Uterus (tissue), 4 donors: ENCODE data around the gene CDX2. TPM values are rescaled to one million over a fixed set of nuclear protein-coding genes. Genes with fewer than 3 reads are reported as not detected.

Experiments used
- DNase-seq, 2 donors: peaks; one replicate each; pipeline ENCODE4 v3.0.0-alpha.2; 2019 to 2020
- H3K27ac ChIP-seq, 2 donors: fragments of 200-600 bp; sonication (generic); 1 replicate in 1 of 2; 2 replicates in 1 of 2; pipeline ENCODE4 v1.5.1; 2016 to 2018
- H3K27me3 ChIP-seq, 2 donors: fragments of 200-600 bp; sonication (generic); one replicate each; pipeline ENCODE4 v1.5.1; 2018 to 2019; ENCODE audit warnings: control low read depth in 1 of 2
- H3K36me3 ChIP-seq, 2 donors: fragments of 200-600 bp; sonication (generic); one replicate each; pipeline ENCODE4 v1.5.1; 2019; ENCODE audit warnings: control low read depth in 1 of 2
- H3K4me1 ChIP-seq, 2 donors: fragments of 200-600 bp; sonication (generic); one replicate each; pipeline ENCODE4 v1.5.1; 2018 to 2019; ENCODE audit warnings: control low read depth in 1 of 2
- H3K4me3 ChIP-seq, 2 donors: fragments of 200-600 bp; sonication (generic); 1 replicate in 1 of 2; 2 replicates in 1 of 2; pipeline ENCODE4 v1.5.1; 2018 to 2019; ENCODE audit warnings: mild to moderate bottlenecking in 1 of 2
- H3K9me3 ChIP-seq, 2 donors: fragments of 200-600 bp; sonication (generic); one replicate each; pipeline ENCODE4 v1.5.1; 2019; ENCODE audit warnings: control low read depth in 1 of 2
- CTCF ChIP-seq, 4 experiments: fragments of 200-600 bp in 2 of 4; fragments of 450-650 bp in 2 of 4; sonication (generic) in 2 of 4; IDR thresholded peaks; one replicate each; pipeline ENCODE4 v1.5.1; 2016 to 2019; ENCODE audit warnings: antibody characterized with exemption in 4 of 4, mild to moderate bottlenecking in 2 of 4, moderate library complexity in 1 of 4
- POLR2A ChIP-seq, 2 donors: fragments of 450-650 bp; IDR thresholded peaks; one replicate each; pipeline ENCODE4 v1.6.1; 2016; ENCODE audit warnings: antibody characterized with exemption in 2 of 2, mild to moderate bottlenecking in 1 of 2, moderate library complexity in 1 of 2
- intact Hi-C: fragments of 100-400 bp; cut with DNase I; formaldehyde crosslinking; loops from one replicate; pipeline ENCODE4 v1.15.1; 2023; ENCODE audit warnings: low total_unique reads
- total RNA-seq, 4 donors: library from RNA; depleted of rRNA in 3 of 4; stranded (reverse); fragments of >200 nt in 3 of 4; gene quantifications; one replicate each; pipeline versions ENCODE4 v1.1.0 to v1.2.4, GENCODE V29; 2014 to 2023
- donor health status: DM: yes; HTN: yes; CAD: no.

The CDX2 gene
- total RNA-seq, 4 donors from 2014 or later = 0.29 TPM; not detected in 3

- Histone ChIP-seq H3K36me3 (no peaks in the 10 kb centered on the region), H3K4me3 (no peak overlapping the region), H3K27me3 (peaks cover 21 to 67% of the 10 kb centered on the region in 2 donors), H3K27ac (no peak overlapping the region), H3K9me3 (no peaks in the 10 kb centered on the region), H3K4me1 (peaks cover 0 to 13% of the 10 kb centered on the region in 2 donors)
- no peak for DNase-seq
- intact Hi-C loops = no loop called here
- TF ChIP-seq CTCF (IDR thresholded peaks at IDR 0.05) (no peak), POLR2A (IDR thresholded peaks at IDR 0.05) (no peak)
These were observed 12.4 kb downstream of the CDX2 start for GRCh38 chr13:27956576-27957300.

- DNase-seq = no peak
- H3K36me3 ChIP-seq = no peaks in the 10 kb centered on the region
- peaks cover 0 to 7% of the 10 kb centered on the region in 2 donors for H3K4me1 ChIP-seq
- H3K27ac ChIP-seq = no peak overlapping the region
- no peak overlapping the region for H3K4me3 ChIP-seq
- TF ChIP-seq POLR2A (IDR thresholded peaks at IDR 0.05) = no peak
- TF ChIP-seq CTCF (IDR thresholded peaks at IDR 0.05) = no peak
- intact Hi-C loops = no loop called here
- H3K27me3 ChIP-seq = peaks cover 18 to 65% of the 10 kb centered on the region in 2 donors
- no peaks in the 10 kb centered on the region for H3K9me3 ChIP-seq
These were observed 14.0 kb downstream of the CDX2 start for GRCh38 chr13:27955014-27955591.

GRCh38 chr13:27954406-27954851 is 14.7 kb downstream of the CDX2 start:
- Histone ChIP-seq H3K36me3 (no peaks in the 10 kb centered on the region), H3K27me3 (peaks cover 11 to 59% of the 10 kb centered on the region in 2 donors), H3K9me3 (no peaks in the 10 kb centered on the region), H3K27ac (no peak overlapping the region), H3K4me3 (peak overlapping the region; percentile 6 to 39), H3K4me1 (peaks cover 0 to 7% of the 10 kb centered on the region in 2 donors)
- intact Hi-C loops = no loop called here
- TF ChIP-seq CTCF (IDR thresholded peaks at IDR 0.05) (no peak), POLR2A (IDR thresholded peaks at IDR 0.05) (no peak)
- DNase-seq = no peak

- H3K4me3 ChIP-seq = peak overlapping the region; percentile 6 to 39
- no peaks in the 10 kb centered on the region for H3K9me3 ChIP-seq
- peaks cover 9 to 53% of the 10 kb centered on the region in 2 donors for H3K27me3 ChIP-seq
- peak; percentile 23 to 56 for DNase-seq
- H3K36me3 ChIP-seq = no peaks in the 10 kb centered on the region
- intact Hi-C loops = no loop called here
- no peak overlapping the region for H3K27ac ChIP-seq
- TF ChIP-seq POLR2A (IDR thresholded peaks at IDR 0.05) (no peak), CTCF (IDR thresholded peaks at IDR 0.05) (peak; percentile 36 to 75 (median 68))
- H3K4me1 ChIP-seq = peaks cover 0 to 7% of the 10 kb centered on the region in 2 donors
These were observed 15.3 kb downstream of the CDX2 start for GRCh38 chr13:27953676-27954405.
